ENCODE data around the gene LARP4B.

GRCh38 chr10:839550-840205, 91.8 kb downstream of the LARP4B start:
- no peak for TF ChIP-seq POLR2AphosphoS5 (IDR thresholded peaks at IDR 0.05; ENCODE audit: borderline replicate concordance, low read depth, low read length)
- TF ChIP-seq EZH2 (IDR thresholded peaks at IDR 0.05) = no peak
- no peak for TF ChIP-seq FOXP2 (optimal IDR thresholded peaks at IDR 0.05; ENCODE audit: control extremely low read depth, extremely low read length, insufficient read depth)
